ENCODE data around the gene SMIM31.

Gene SMIM31

GRCh38 chr4:164753873-164754488, at the start of gene SMIM31:
SMIM31 (plus strand) TSS chr4:164754131; CDS start chr4:164770444, 16,313 bp downstream.
- no peak for DNase-seq (ENCODE audit: low spot score)

GRCh38 chr4:164706675-164707074, 47.3 kb upstream of the SMIM31 start:
- DNase-seq (ENCODE audit: low spot score) = no peak

GRCh38 chr4:164716901-164717300, 37.0 kb upstream of the SMIM31 start:
- no peak for DNase-seq (ENCODE audit: low spot score)

- DNase-seq (ENCODE audit: low spot score) = no peak
Observed at GRCh38 chr4:164718827-164719226, 35.1 kb upstream of the SMIM31 start.

GRCh38 chr4:164725066-164725465, 28.9 kb upstream of the SMIM31 start:
- DNase-seq (ENCODE audit: low spot score) = no peak

GRCh38 chr4:164730705-164731393, 23.1 kb upstream of the SMIM31 start:
- no peak for DNase-seq (ENCODE audit: low spot score)

GRCh38 chr4:164731827-164732474, 22.0 kb upstream of the SMIM31 start:
- DNase-seq (ENCODE audit: low spot score) = peak; percentile 27

GRCh38 chr4:164734484-164734883, 19.4 kb upstream of the SMIM31 start:
- DNase-seq (ENCODE audit: low spot score) = no peak

GRCh38 chr4:164748375-164748774, 5.6 kb upstream of the SMIM31 start:
- peak; percentile 10 for DNase-seq (ENCODE audit: low spot score)

GRCh38 chr4:164755432-164755831, 1.5 kb downstream of the SMIM31 start:
- no peak for DNase-seq (ENCODE audit: low spot score)

GRCh38 chr4:164756686-164757085, 2.8 kb downstream of the SMIM31 start:
- DNase-seq (ENCODE audit: low spot score) = no peak

- DNase-seq (ENCODE audit: low spot score) = no peak
Observed at GRCh38 chr4:164761241-164761640, 7.3 kb downstream of the SMIM31 start.

- no peak for DNase-seq (ENCODE audit: low spot score)
Observed at GRCh38 chr4:164761746-164762275, 7.9 kb downstream of the SMIM31 start.

- DNase-seq (ENCODE audit: low spot score) = no peak
Observed at GRCh38 chr4:164765096-164765495, 11.2 kb downstream of the SMIM31 start.

GRCh38 chr4:164765833-164766232, 11.9 kb downstream of the SMIM31 start:
- DNase-seq (ENCODE audit: low spot score) = no peak

GRCh38 chr4:164768516-164768915, 14.6 kb downstream of the SMIM31 start:
- DNase-seq (ENCODE audit: low spot score) = no peak

- no peak for DNase-seq (ENCODE audit: low spot score)
Observed at GRCh38 chr4:164770010-164770724, 16.2 kb downstream of the SMIM31 start.

- DNase-seq (ENCODE audit: low spot score) = no peak
Observed at GRCh38 chr4:164771088-164771487, 17.2 kb downstream of the SMIM31 start.

- DNase-seq (ENCODE audit: low spot score) = no peak
Observed at GRCh38 chr4:164772076-164772475, 18.1 kb downstream of the SMIM31 start.

GRCh38 chr4:164779080-164779479, 25.1 kb downstream of the SMIM31 start:
- no peak for DNase-seq (ENCODE audit: low spot score)

- peak; percentile 12 for DNase-seq (ENCODE audit: low spot score)
Observed at GRCh38 chr4:164779811-164780216, 25.9 kb downstream of the SMIM31 start.

- no peak for DNase-seq (ENCODE audit: low spot score)
Observed at GRCh38 chr4:164780839-164781238, 26.9 kb downstream of the SMIM31 start.

Data from HuH-7.5 (cell line).